ENCODE measurements around the gene MED10. TPM values are rescaled to one million over a fixed set of nuclear protein-coding genes. Genes with fewer than 3 reads are reported as not detected.

Gene MED10
- total RNA-seq, 1 experiment from 2014 or later, result 19.6 TPM

DNA sequence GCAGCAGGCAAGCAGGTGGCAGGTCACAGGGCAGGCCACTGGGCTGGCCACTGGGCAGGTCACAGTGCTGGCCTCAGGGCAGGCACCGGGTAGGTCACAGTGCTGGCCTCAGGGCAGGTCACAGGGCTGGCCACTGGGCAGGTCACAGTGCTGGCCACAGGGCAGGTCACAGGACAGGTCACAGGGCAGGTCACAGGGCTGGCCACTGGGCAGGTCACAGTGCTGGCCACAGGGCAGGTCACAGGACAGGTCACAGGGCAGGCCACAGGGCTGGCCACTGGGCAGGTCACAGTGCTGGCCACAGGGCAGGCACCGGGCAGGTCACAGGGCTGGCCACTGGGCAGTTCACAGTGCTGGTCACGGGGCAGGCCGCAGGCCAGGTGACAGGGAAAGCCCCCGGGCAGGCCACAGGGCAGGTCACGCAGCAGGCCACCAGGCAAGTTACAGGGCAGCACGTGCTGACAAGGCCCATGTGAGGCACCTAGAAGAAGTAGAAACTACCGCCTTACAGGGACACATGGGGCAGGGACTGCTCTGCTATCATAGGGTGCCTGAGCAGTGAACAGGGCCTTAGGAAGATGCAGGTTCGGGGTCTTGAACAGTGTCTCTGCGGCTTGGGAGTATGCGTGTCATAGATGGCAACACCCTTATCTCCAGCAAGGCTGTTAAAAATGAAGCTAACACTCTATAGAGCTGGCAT lies 18.6 kb upstream of the MED10 start:
- no peak for DNase-seq
- no peaks in the 10 kb centered on the region for H3K79me2 ChIP-seq (ENCODE audit: low read length)

DNA sequence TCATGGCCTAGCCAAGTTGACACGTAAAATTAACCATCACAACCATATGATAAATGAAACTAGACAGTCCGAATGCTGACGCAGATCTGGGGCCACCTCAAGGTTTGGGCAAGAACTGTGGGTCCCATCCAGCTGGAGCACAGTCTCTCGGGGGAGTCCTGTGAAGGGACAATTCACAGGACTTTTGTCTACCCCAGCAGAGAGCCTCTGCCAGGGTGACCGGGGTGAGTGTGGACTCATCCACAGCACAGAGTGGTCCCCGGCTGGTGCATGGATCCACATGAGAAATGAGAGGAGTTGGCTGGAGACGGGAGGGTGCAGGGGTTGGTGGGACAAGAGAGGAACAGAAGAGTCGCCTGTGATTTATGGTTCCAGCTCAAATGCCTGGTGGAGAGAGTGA lies 17.7 kb upstream of the MED10 start:
- DNase-seq, result no peak
- H4K20me1 ChIP-seq (ENCODE audit: insufficient read depth, low read depth, low read length), result no peaks in the 10 kb centered on the region
- H3K4me3 ChIP-seq (ENCODE audit: low read length), result no peak overlapping the region
- no peaks in the 10 kb centered on the region for H3K4me1 ChIP-seq (ENCODE audit: low read length)
- no peak overlapping the region for H3K4me2 ChIP-seq (ENCODE audit: low read depth, low read length, poor library complexity, severe bottlenecking)
- H3K9ac ChIP-seq (ENCODE audit: low read length), result no peak overlapping the region
- H3K27ac ChIP-seq (ENCODE audit: low read length), result no peak overlapping the region
- H3K36me3 ChIP-seq (ENCODE audit: insufficient read depth, low read length), result no peaks in the 10 kb centered on the region
- H2AFZ ChIP-seq (ENCODE audit: low read length), result no peak overlapping the region
- H3K27me3 ChIP-seq (ENCODE audit: low read length), result no peaks in the 10 kb centered on the region
- no peaks in the 10 kb centered on the region for H3K9me2 ChIP-seq (replicated peaks; ENCODE audit: insufficient read depth, low read length)
- H3K79me2 ChIP-seq (ENCODE audit: low read length), result no peaks in the 10 kb centered on the region
- no peaks in the 10 kb centered on the region for H3K9me3 ChIP-seq (ENCODE audit: low read length)

More for the DNA sequence above, 18.6 kb upstream of the MED10 start:
- H3K4me3 ChIP-seq (ENCODE audit: low read length), result no peak overlapping the region
- H3K27me3 ChIP-seq (ENCODE audit: low read length), result no peaks in the 10 kb centered on the region
- H3K27ac ChIP-seq (ENCODE audit: low read length), result no peak overlapping the region
- no peaks in the 10 kb centered on the region for H3K4me1 ChIP-seq (ENCODE audit: low read length)
- H3K9ac ChIP-seq (ENCODE audit: low read length), result no peak overlapping the region
- H3K9me2 ChIP-seq (replicated peaks; ENCODE audit: insufficient read depth, low read length), result no peaks in the 10 kb centered on the region
- H2AFZ ChIP-seq (ENCODE audit: low read length), result no peak overlapping the region
- no peaks in the 10 kb centered on the region for H3K9me3 ChIP-seq (ENCODE audit: low read length)
- no peak overlapping the region for H3K4me2 ChIP-seq (ENCODE audit: low read depth, low read length, poor library complexity, severe bottlenecking)
- H3K36me3 ChIP-seq (ENCODE audit: insufficient read depth, low read length), result no peaks in the 10 kb centered on the region
- no peaks in the 10 kb centered on the region for H4K20me1 ChIP-seq (ENCODE audit: insufficient read depth, low read depth, low read length)

DNA sequence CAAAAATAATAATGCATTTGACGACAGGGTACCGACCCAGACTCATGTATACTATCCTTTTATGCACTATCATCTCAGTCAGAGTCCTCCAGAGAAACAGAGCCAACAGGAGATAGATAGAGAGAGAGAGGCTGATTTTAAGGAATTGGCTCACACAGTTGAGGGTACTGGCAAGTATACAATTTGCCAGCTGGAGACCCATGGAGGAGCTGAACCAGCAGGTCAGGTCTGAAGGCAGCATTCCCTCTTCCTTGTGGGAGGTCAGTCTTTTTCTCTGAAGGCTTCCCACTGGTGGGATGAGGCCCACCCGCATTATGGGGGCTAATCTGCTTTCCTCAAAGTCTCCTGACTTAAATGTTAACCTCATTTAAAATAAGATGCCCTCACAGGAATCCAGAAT lies 17.3 kb upstream of the MED10 start:
- Histone ChIP-seq H2AFZ (ENCODE audit: low read length) (no peak overlapping the region), H3K9me3 (ENCODE audit: low read length) (no peaks in the 10 kb centered on the region), H3K79me2 (ENCODE audit: low read length) (no peaks in the 10 kb centered on the region), H3K27me3 (ENCODE audit: low read length) (no peaks in the 10 kb centered on the region), H3K36me3 (ENCODE audit: insufficient read depth, low read length) (no peaks in the 10 kb centered on the region), H3K27ac (ENCODE audit: low read length) (no peak overlapping the region), H3K4me1 (ENCODE audit: low read length) (no peaks in the 10 kb centered on the region), H3K4me3 (ENCODE audit: low read length) (no peak overlapping the region), H3K9me2 (replicated peaks; ENCODE audit: insufficient read depth, low read length) (no peaks in the 10 kb centered on the region), H3K4me2 (ENCODE audit: low read depth, low read length, poor library complexity, severe bottlenecking) (no peak overlapping the region), H4K20me1 (ENCODE audit: insufficient read depth, low read depth, low read length) (no peaks in the 10 kb centered on the region), H3K9ac (ENCODE audit: low read length) (no peak overlapping the region)
- no peak for DNase-seq

DNA sequence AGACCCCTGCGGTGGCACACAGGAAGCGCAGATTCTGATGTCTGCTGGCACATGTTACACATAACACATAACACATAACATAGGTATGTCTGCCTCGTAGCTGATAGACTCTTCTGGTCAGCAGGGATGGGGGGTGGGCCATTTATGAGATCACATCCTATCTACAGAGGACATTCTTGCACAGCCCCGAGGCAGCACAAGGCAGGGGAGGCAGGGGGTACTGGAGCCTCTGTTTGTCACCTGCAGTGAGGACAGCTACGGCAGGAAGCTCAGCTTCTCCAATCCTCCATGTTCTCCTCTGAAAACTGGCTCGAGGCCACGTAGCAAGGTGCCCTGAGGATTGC lies 16.7 kb upstream of the MED10 start:
- Histone ChIP-seq H3K9ac (ENCODE audit: low read length) (no peak overlapping the region), H3K27ac (ENCODE audit: low read length) (no peak overlapping the region), H3K4me1 (ENCODE audit: low read length) (no peaks in the 10 kb centered on the region), H3K27me3 (ENCODE audit: low read length) (no peaks in the 10 kb centered on the region), H3K79me2 (ENCODE audit: low read length) (no peaks in the 10 kb centered on the region), H2AFZ (ENCODE audit: low read length) (no peak overlapping the region), H3K9me2 (replicated peaks; ENCODE audit: insufficient read depth, low read length) (no peaks in the 10 kb centered on the region), H3K4me3 (ENCODE audit: low read length) (no peak overlapping the region), H3K36me3 (ENCODE audit: insufficient read depth, low read length) (no peaks in the 10 kb centered on the region), H3K9me3 (ENCODE audit: low read length) (no peaks in the 10 kb centered on the region), H3K4me2 (ENCODE audit: low read depth, low read length, poor library complexity, severe bottlenecking) (no peak overlapping the region), H4K20me1 (ENCODE audit: insufficient read depth, low read depth, low read length) (no peaks in the 10 kb centered on the region)
- DNase-seq, result no peak

DNA sequence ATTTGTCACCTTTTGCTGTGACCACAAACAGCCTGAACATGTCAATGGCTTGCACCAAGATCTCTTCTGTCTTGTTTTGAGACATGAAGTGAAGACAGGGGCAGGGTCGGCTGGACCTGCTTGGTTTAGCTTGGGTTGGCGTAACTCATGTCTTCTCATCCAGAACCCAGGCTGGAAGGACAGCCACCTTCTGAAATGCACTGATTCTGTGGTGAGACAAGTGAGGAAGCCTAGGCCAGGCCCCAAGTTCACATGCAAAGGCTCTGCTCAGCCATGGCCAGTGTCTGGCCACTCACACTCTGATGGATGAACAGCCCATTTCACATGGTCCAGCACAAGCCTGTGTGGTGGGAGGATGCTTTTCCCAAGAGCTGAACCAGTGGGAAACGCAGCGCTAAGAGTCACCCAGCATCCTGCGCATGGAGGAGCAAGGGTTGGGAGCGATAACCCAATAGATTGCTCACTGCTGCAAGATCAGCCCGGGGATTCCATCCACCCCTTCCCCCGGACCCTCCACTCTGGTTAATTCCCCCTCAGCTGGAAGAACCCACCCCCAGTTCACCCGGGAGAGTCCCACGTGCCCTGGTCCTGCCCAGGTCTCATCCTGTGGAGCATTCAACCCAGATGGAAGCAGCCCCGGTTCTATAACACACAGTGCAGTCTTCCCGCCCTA lies 16.2 kb upstream of the MED10 start:
- no peaks in the 10 kb centered on the region for H3K9me2 ChIP-seq (replicated peaks; ENCODE audit: insufficient read depth, low read length)
- no peak overlapping the region for H3K4me2 ChIP-seq (ENCODE audit: low read depth, low read length, poor library complexity, severe bottlenecking)
- H3K27ac ChIP-seq (ENCODE audit: low read length), result no peak overlapping the region
- no peak overlapping the region for H2AFZ ChIP-seq (ENCODE audit: low read length)
- no peaks in the 10 kb centered on the region for H3K36me3 ChIP-seq (ENCODE audit: insufficient read depth, low read length)
- H3K4me3 ChIP-seq (ENCODE audit: low read length), result no peak overlapping the region
- H3K27me3 ChIP-seq (ENCODE audit: low read length), result no peaks in the 10 kb centered on the region
- no peak overlapping the region for H3K9ac ChIP-seq (ENCODE audit: low read length)
- no peaks in the 10 kb centered on the region for H3K79me2 ChIP-seq (ENCODE audit: low read length)
- no peaks in the 10 kb centered on the region for H3K4me1 ChIP-seq (ENCODE audit: low read length)
- DNase-seq, result no peak
- H4K20me1 ChIP-seq (ENCODE audit: insufficient read depth, low read depth, low read length), result no peaks in the 10 kb centered on the region
- H3K9me3 ChIP-seq (ENCODE audit: low read length), result no peaks in the 10 kb centered on the region

DNA sequence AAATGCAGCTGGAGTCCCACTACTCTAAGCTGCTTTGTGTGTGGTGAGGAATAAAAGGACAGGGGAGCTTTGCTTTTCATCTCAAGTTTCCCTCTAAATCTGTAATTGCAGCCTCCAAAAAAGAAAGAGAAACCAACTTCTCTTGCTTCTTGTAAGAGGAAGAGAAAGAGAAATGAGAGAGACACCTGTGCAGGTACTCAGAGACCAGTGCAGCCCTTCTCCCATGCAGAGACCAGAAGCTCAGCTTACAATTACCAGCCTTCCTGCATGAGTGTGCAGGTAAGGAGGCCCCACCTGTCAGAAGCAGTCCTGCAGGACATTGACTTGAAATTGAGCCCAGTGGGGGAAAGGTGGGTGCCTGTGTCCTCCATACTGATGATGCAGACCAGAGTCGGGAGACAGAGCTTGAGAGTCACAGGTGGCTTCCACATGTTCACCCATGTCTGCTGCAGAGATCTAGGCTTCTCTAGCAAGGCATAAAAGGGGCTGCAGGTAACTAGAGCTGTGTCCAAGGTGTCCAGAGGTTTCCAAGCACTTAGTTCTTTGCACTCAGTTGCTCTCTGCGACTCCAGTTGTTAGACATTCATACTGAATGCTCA lies 15.3 kb upstream of the MED10 start:
- Histone ChIP-seq H3K4me3 (ENCODE audit: low read length) (no peak overlapping the region), H3K36me3 (ENCODE audit: insufficient read depth, low read length) (no peaks in the 10 kb centered on the region), H3K9ac (ENCODE audit: low read length) (no peak overlapping the region), H3K4me2 (ENCODE audit: low read depth, low read length, poor library complexity, severe bottlenecking) (no peak overlapping the region), H3K9me3 (ENCODE audit: low read length) (no peaks in the 10 kb centered on the region), H3K9me2 (replicated peaks; ENCODE audit: insufficient read depth, low read length) (no peaks in the 10 kb centered on the region), H3K4me1 (ENCODE audit: low read length) (no peaks in the 10 kb centered on the region), H3K27me3 (ENCODE audit: low read length) (no peaks in the 10 kb centered on the region), H4K20me1 (ENCODE audit: insufficient read depth, low read depth, low read length) (no peaks in the 10 kb centered on the region), H2AFZ (ENCODE audit: low read length) (no peak overlapping the region), H3K27ac (ENCODE audit: low read length) (no peak overlapping the region), H3K79me2 (ENCODE audit: low read length) (no peaks in the 10 kb centered on the region)
- DNase-seq, result no peak

DNA sequence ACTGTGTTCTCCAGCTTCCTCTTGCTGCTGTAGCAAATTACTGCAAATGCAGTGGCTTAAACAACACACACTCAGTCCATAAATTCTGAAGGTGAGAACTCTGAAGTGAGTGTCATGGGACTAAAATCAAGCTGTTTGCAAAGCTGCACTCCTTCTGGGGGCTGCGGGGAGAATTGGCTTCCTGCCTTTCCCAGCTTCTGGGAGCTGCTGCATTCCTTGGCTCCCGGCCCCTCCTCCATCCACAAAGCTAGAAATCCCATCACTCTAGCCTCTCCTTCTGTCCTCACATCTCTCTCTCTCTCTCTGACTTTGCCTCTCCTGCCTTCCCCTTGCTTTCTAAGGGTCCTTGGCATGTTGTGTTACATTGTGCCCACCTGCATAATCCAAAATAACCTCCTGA lies 14.2 kb upstream of the MED10 start:
- no peaks in the 10 kb centered on the region for H3K79me2 ChIP-seq (ENCODE audit: low read length)
- H3K4me2 ChIP-seq (ENCODE audit: low read depth, low read length, poor library complexity, severe bottlenecking), result no peak overlapping the region
- DNase-seq, result no peak
- H4K20me1 ChIP-seq (ENCODE audit: insufficient read depth, low read depth, low read length), result no peaks in the 10 kb centered on the region
- no peak overlapping the region for H3K9ac ChIP-seq (ENCODE audit: low read length)
- no peaks in the 10 kb centered on the region for H3K9me2 ChIP-seq (replicated peaks; ENCODE audit: insufficient read depth, low read length)
- H2AFZ ChIP-seq (ENCODE audit: low read length), result no peak overlapping the region
- no peak overlapping the region for H3K4me3 ChIP-seq (ENCODE audit: low read length)
- H3K9me3 ChIP-seq (ENCODE audit: low read length), result no peaks in the 10 kb centered on the region
- H3K36me3 ChIP-seq (ENCODE audit: insufficient read depth, low read length), result no peaks in the 10 kb centered on the region
- H3K4me1 ChIP-seq (ENCODE audit: low read length), result no peaks in the 10 kb centered on the region
- H3K27ac ChIP-seq (ENCODE audit: low read length), result no peak overlapping the region
- H3K27me3 ChIP-seq (ENCODE audit: low read length), result no peaks in the 10 kb centered on the region

DNA sequence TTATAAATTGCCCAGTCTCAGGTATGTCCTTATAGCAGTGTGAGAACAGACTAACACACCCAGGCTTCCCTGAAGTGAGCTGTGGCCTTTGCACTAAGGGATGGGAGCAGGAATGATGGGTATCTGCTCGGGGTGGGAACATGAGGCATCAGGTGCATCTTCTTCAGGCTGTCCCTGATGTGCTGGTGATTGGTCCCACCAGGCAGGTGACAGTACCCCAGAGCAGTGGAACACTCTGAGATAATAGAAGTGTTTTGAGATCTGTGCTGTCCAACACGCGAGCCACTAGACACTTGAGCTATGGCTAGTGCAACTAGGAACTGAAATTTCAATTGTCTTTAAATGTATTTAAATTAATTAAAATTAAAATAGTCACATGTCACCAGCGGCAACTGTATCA lies 12.8 kb upstream of the MED10 start:
- no peaks in the 10 kb centered on the region for H4K20me1 ChIP-seq (ENCODE audit: insufficient read depth, low read depth, low read length)
- H3K4me1 ChIP-seq (ENCODE audit: low read length), result no peaks in the 10 kb centered on the region
- H3K79me2 ChIP-seq (ENCODE audit: low read length), result no peaks in the 10 kb centered on the region
- no peak overlapping the region for H3K4me3 ChIP-seq (ENCODE audit: low read length)
- H3K27me3 ChIP-seq (ENCODE audit: low read length), result no peaks in the 10 kb centered on the region
- DNase-seq, result no peak
- no peaks in the 10 kb centered on the region for H3K36me3 ChIP-seq (ENCODE audit: insufficient read depth, low read length)
- H3K4me2 ChIP-seq (ENCODE audit: low read depth, low read length, poor library complexity, severe bottlenecking), result no peak overlapping the region
- H3K27ac ChIP-seq (ENCODE audit: low read length), result no peak overlapping the region
- H2AFZ ChIP-seq (ENCODE audit: low read length), result no peak overlapping the region
- no peak overlapping the region for H3K9ac ChIP-seq (ENCODE audit: low read length)
- H3K9me2 ChIP-seq (replicated peaks; ENCODE audit: insufficient read depth, low read length), result no peaks in the 10 kb centered on the region
- no peaks in the 10 kb centered on the region for H3K9me3 ChIP-seq (ENCODE audit: low read length)
